ENCODE results near the gene VSNL1. TPM values are rescaled to one million over a fixed set of nuclear protein-coding genes. Genes with fewer than 3 reads are reported as not detected.

The VSNL1 gene
- total and polyA plus RNA-seq, 2 experiments from 2014 or later, result 102 to 112 TPM

DNA sequence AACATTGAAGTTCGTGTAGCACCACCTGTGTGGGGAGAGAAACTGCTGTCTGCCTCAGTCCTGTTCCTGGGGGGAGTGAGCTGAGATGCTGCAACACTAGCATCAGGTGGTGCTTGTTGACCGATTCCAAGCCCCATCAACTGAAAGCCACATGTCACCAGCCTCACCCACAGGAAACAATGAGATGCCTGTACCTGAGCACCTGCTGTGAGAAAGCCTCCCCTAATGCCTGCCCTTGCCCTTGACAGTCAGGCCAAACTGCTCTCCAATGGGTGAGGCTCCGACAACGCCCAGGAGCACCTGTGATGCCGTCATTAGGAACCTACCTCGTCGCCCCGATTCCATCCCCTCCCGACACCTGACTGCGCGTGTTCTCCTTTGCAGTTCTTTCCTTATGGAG is 108.5 kb downstream of the VSNL1 start:
- Mint-ChIP-seq H3K4me3 (no peak overlapping the region), H3K9me3 (no peaks in the 10 kb centered on the region), H3K27me3 (ENCODE audit: insufficient read depth, low read depth, poor library complexity) (peaks cover 2% of the 10 kb centered on the region), H3K36me3 (ENCODE audit: low read depth) (peaks cover 30% of the 10 kb centered on the region), H3K4me1 (peaks cover 32% of the 10 kb centered on the region), H3K27ac (no peak overlapping the region)
- TF ChIP-seq POLR2AphosphoS5 (IDR thresholded peaks at IDR 0.05; ENCODE audit: low read depth), result no peak
- no peak for TF ChIP-seq ZNF114 (CRISPR knock-in tag; IDR thresholded peaks at IDR 0.05)
- TF ChIP-seq, protein P1, sequence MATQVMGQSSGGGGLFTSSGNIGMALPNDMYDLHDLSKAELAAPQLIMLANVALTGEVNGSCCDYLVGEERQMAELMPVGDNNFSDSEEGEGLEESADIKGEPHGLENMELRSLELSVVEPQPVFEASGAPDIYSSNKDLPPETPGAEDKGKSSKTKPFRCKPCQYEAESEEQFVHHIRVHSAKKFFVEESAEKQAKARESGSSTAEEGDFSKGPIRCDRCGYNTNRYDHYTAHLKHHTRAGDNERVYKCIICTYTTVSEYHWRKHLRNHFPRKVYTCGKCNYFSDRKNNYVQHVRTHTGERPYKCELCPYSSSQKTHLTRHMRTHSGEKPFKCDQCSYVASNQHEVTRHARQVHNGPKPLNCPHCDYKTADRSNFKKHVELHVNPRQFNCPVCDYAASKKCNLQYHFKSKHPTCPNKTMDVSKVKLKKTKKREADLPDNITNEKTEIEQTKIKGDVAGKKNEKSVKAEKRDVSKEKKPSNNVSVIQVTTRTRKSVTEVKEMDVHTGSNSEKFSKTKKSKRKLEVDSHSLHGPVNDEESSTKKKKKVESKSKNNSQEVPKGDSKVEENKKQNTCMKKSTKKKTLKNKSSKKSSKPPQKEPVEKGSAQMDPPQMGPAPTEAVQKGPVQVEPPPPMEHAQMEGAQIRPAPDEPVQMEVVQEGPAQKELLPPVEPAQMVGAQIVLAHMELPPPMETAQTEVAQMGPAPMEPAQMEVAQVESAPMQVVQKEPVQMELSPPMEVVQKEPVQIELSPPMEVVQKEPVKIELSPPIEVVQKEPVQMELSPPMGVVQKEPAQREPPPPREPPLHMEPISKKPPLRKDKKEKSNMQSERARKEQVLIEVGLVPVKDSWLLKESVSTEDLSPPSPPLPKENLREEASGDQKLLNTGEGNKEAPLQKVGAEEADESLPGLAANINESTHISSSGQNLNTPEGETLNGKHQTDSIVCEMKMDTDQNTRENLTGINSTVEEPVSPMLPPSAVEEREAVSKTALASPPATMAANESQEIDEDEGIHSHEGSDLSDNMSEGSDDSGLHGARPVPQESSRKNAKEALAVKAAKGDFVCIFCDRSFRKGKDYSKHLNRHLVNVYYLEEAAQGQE (IDR thresholded peaks at IDR 0.05; ENCODE audit: unreplicated experiment), result no peak
- TF ChIP-seq EZH2 (IDR thresholded peaks at IDR 0.05; ENCODE audit: low read depth, unreplicated experiment), result no peak
- TF ChIP-seq, protein P2, sequence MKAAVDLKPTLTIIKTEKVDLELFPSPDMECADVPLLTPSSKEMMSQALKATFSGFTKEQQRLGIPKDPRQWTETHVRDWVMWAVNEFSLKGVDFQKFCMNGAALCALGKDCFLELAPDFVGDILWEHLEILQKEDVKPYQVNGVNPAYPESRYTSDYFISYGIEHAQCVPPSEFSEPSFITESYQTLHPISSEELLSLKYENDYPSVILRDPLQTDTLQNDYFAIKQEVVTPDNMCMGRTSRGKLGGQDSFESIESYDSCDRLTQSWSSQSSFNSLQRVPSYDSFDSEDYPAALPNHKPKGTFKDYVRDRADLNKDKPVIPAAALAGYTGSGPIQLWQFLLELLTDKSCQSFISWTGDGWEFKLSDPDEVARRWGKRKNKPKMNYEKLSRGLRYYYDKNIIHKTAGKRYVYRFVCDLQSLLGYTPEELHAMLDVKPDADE (IDR thresholded peaks at IDR 0.05), result no peak
- TF ChIP-seq NANOG (IDR thresholded peaks at IDR 0.05; ENCODE audit: borderline replicate concordance), result no peak
- TF ChIP-seq, protein P3, sequence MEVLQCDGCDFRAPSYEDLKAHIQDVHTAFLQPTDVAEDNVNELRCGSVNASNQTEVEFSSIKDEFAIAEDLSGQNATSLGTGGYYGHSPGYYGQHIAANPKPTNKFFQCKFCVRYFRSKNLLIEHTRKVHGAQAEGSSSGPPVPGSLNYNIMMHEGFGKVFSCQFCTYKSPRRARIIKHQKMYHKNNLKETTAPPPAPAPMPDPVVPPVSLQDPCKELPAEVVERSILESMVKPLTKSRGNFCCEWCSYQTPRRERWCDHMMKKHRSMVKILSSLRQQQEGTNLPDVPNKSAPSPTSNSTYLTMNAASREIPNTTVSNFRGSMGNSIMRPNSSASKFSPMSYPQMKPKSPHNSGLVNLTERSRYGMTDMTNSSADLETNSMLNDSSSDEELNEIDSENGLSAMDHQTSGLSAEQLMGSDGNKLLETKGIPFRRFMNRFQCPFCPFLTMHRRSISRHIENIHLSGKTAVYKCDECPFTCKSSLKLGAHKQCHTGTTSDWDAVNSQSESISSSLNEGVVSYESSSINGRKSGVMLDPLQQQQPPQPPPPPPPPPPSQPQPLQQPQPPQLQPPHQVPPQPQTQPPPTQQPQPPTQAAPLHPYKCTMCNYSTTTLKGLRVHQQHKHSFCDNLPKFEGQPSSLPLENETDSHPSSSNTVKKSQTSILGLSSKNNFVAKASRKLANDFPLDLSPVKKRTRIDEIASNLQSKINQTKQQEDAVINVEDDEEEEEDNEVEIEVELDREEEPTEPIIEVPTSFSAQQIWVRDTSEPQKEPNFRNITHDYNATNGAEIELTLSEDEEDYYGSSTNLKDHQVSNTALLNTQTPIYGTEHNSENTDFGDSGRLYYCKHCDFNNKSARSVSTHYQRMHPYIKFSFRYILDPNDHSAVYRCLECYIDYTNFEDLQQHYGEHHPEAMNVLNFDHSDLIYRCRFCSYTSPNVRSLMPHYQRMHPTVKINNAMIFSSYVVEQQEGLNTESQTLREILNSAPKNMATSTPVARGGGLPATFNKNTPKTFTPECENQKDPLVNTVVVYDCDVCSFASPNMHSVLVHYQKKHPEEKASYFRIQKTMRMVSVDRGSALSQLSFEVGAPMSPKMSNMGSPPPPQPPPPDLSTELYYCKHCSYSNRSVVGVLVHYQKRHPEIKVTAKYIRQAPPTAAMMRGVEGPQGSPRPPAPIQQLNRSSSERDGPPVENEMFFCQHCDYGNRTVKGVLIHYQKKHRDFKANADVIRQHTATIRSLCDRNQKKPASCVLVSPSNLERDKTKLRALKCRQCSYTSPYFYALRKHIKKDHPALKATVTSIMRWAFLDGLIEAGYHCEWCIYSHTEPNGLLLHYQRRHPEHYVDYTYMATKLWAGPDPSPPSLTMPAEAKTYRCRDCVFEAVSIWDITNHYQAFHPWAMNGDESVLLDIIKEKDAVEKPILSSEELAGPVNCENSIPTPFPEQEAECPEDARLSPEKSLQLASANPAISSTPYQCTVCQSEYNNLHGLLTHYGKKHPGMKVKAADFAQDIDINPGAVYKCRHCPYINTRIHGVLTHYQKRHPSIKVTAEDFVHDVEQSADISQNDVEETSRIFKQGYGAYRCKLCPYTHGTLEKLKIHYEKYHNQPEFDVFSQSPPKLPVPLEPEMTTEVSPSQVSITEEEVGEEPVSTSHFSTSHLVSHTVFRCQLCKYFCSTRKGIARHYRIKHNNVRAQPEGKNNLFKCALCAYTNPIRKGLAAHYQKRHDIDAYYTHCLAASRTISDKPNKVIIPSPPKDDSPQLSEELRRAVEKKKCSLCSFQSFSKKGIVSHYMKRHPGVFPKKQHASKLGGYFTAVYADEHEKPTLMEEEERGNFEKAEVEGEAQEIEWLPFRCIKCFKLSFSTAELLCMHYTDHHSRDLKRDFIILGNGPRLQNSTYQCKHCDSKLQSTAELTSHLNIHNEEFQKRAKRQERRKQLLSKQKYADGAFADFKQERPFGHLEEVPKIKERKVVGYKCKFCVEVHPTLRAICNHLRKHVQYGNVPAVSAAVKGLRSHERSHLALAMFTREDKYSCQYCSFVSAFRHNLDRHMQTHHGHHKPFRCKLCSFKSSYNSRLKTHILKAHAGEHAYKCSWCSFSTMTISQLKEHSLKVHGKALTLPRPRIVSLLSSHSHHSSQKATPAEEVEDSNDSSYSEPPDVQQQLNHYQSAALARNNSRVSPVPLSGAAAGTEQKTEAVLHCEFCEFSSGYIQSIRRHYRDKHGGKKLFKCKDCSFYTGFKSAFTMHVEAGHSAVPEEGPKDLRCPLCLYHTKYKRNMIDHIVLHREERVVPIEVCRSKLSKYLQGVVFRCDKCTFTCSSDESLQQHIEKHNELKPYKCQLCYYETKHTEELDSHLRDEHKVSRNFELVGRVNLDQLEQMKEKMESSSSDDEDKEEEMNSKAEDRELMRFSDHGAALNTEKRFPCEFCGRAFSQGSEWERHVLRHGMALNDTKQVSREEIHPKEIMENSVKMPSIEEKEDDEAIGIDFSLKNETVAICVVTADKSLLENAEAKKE (CRISPR knock-in tag; IDR thresholded peaks at IDR 0.05), result no peak
- no peak for TF ChIP-seq ZNF331 (CRISPR knock-in tag; IDR thresholded peaks at IDR 0.05; ENCODE audit: low read depth)
- no peak for TF ChIP-seq EZH2phosphoT487 (IDR thresholded peaks at IDR 0.05; ENCODE audit: unreplicated experiment)
- no peak for TF ChIP-seq STAT1 (IDR thresholded peaks at IDR 0.05; ENCODE audit: unreplicated experiment)
- no peak for TF ChIP-seq JUNB (IDR thresholded peaks at IDR 0.05; ENCODE audit: unreplicated experiment)
- Histone ChIP-seq H3K9me2 (ENCODE audit: insufficient read depth) (no peaks in the 10 kb centered on the region), H4K20me1 (replicated peaks; ENCODE audit: insufficient read depth) (peaks cover 39% of the 10 kb centered on the region), H3K4me1 (ENCODE audit: insufficient read depth) (0 out of 2 replicates have a peak, but pooled peaks cover 14% of the 10 kb centered on the region), H3K79me2 (replicated peaks; ENCODE audit: insufficient read depth) (peaks cover 3% of the 10 kb centered on the region), H3K4me2 (no peak overlapping the region), H3K27ac (ENCODE audit: low read depth) (no peak overlapping the region), H3F3A (replicated peaks; ENCODE audit: low read depth) (no peaks in the 10 kb centered on the region), H3K36me3 (ENCODE audit: insufficient read depth) (peaks cover 8% of the 10 kb centered on the region; the same call in 1 of the 2 replicates), H3K4me3 (no peak overlapping the region), H2AFZ (no peak overlapping the region), H3K27me3 (ENCODE audit: insufficient read depth) (no peaks in the 10 kb centered on the region)
- ATAC-seq (no peak), DNase-seq (ENCODE audit: low spot score) (no peak)

Measured in GM23338 (cell line).